Measurements from ENCODE around the gene MFSD2A.
"Not testable (repeated sequence)": the region's sequence is repeated elsewhere in the genome, so short reads cannot be mapped to it uniquely, and the experiment has no call there.

The MFSD2A gene

DNA sequence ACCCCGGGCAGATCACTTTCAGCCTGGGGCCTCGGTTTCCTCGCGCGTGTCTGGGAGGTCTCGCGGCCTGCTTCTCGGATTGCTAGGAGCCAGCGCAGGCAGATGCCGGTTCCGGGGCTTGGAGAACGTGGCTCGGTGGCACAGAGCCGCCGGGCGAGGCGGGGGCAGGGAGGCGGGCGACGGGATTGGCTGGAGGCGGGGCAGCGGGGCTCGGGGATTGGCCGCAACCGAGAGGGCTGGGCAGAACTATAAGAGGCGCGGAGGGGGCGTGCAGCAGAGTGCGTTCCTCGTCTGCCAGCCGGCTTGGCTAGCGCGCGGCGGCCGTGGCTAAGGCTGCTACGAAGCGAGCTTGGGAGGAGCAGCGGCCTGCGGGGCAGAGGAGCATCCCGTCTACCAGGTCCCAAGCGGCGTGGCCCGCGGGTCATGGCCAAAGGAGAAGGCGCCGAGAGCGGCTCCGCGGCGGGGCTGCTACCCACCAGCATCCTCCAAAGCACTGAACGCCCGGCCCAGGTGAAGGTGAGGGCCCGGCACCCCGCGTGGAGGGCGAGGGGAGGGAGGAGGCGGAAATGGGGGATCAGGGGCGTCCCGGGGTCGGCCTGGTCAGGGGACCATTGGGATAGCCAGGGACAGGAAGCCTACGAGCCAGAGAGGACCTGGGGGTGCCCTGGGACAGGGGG, at the start of gene MFSD2A:
Gene MFSD2A, plus strand, starts transcription at position 276 of the 677 bp plus-strand sequence. Its CDS starts 148 bp downstream, at position 424.
- peak; percentile 90 for DNase-seq

DNA sequence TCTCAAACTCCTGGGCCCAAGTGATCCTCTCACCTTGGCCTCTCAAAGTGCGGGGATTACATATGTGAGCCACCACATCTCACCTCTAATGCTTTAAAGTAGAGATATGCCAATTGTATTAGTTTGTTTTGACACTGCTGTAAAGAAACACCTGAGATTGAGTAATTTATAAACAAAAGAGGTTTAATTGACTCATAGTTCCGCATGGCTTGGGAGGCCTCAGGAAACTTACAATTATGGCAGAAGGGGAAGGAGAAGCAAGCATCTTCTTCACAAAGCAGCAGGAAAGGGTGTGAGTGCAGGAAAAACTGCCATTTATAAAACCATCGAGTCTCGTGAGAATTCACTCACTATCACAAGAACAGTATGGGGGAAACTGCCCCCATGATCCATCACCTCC, 49.8 kb upstream of the MFSD2A start:
- DNase-seq, result no peak

DNA sequence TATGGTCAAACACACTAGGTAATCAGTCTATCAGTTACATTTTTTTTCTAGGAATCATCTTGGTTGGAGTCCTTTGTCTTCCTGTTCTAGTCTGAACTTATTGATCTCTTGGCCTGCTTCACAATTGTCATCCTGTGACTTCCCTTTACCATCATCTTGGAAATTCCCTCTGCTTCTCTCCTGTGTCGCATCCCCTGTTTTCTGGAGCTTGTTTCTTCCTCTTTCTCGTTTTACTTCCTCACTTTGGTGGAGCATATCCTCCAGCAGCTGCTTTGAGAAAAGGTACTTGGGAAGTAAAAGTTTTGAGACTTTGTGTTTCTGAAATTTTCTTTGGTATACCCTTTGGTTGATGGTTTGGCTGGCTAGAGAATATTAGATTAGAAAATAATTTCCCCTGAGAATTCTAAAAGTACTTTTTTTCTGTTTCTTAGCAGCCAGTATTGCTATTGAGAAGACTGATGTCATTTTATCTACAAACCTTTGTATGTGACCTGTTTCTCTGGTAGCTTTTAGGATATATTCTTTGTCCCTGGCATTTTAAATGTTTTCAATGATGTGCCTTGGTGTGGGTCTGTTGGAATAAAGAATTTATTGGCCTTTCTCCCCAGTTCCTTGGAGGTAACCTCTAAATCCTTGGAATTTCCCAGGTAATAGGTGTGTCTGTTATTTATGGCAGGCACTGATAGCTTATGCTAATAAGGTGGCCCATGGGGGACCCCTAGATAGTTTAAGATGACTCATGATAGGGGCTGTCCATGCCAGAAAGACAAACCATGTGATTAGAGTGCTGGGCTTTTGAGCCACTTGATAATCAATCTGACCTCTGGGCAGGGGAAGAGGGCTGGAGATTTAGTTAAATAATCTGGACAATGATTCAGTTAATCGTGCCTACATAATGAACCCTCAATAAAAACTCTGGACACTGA, 47.2 kb upstream of the MFSD2A start:
- no peak for DNase-seq

DNA sequence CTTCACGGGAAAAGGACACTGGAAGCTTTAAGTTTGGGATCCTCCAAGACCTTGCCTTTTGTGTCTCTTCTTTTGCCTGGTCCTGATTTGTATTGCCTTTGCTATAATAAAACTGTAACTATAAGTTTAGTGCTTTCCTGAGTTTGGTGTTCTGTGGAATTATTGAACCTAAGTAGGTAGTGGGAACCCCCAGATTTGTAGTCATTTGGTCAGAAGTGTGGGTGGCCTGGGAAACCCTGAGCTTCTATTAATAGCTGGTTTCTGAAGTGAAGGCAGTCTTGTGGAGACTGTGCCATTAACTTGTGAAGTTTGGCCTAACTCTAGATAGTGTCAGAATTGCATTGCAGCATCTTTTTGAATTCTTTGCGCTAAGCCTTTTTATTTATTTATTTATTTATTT, 46.4 kb upstream of the MFSD2A start:
- DNase-seq, result no peak

DNA sequence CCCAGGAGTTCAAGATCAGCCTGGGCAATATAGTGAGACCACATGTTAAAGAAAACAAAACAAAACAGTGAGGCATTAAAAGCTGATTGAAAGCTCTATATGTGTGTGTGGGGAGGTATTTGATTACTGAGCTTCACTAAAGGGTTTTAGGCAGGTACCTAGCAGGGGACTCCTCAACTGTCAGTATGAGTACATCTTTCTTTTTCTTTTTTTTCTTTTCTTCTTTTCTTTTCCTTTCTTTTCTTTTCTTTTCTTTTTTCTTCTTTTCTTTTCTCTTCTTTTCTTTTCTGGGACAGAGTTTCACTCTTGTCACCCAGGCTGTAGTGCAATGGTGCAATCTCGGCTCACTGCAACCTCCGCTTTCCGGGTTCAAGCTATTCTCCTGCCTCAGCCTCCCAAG, 44.7 kb upstream of the MFSD2A start:
- no peak for DNase-seq

DNA sequence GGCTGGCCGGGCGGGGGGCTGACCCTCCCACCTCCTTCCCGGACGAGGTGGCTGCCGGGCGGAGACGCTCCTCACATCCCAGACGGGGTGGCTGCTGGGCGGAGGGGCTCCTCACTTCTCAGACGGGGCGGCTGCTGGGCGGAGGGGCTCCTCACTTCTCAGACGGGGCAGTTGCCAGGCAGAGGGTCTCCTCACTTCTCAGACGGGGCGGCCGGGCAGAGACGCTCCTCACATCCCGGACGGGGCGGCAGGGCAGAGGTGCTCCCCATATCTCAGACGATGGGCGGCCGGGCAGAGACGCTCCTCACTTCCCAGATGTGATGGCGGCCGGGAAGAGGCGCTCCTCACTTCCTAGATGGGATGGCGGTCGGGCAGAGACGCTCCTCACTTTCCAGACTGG, 41.8 kb upstream of the MFSD2A start:
- DNase-seq, result not testable (repeated sequence)

DNA sequence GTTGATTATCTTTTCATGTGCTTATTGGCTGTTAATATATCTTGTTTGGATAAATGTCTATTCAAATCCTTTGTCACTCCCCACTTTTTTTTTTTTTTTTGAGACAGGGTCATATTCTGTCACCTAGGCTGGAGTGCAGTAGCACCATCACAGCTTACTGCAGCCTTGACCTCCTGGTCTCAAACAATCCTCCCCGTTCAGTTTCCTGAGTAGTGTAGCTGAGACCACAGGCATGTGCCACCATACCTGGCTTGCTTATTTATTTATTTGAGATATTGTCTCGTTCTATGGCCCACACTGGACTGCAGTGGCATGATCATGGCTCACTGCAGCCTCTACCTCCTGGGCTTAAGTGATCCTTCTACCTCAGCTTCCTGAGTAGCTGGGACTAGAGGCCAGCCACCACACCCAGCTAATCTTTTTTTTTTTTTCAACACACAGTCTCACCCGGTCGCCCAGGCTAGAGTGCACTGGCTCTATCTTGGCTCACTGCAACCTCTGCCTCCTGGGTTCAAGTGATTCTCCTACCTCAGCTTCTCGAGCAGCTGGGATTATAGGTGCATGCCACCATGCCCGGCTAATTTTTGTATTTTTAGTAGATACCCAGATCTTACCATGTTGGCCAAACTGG, 39.3 kb upstream of the MFSD2A start:
- DNase-seq, result no peak

DNA sequence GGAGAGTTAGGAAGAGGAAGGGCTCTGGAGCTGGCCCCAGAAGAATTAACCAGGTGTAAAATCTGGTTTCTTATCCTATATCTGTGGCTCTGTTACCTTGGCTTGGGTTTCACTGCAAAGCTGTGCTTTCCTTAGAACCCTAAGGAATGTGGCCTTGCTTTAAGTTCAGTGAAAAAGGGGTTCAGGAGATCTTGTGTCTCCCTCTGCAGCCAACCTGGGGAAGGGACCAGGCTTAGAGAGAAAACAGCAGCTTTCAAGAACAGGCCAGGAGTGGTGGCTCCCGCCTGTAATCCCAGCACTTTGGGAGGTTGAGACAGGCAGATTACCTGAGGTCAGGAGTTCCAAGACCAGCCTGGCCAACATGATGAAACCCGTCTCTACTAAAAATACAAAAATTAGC, 37.1 kb upstream of the MFSD2A start:
- DNase-seq, result no peak

DNA sequence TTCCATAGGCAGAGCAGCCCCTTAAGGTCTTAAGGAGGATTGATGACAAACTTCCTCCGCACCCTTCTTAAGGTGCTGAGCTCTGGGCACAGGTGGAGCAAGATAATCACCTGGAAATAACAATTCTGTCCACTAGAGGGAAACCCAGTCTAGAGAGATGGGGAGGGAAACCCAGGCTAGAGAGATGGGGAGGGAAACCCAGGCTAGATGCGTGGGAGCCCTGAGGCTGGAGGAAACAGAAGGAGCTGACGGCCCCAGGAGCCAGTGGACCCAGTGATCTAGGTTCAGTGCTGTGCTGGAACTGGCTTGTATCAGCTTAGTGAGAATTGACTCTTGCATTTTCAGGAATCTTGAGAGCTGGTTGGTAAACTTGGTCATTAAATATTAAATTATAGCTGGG, 35.4 kb upstream of the MFSD2A start:
- peak; percentile 67 for DNase-seq

DNA sequence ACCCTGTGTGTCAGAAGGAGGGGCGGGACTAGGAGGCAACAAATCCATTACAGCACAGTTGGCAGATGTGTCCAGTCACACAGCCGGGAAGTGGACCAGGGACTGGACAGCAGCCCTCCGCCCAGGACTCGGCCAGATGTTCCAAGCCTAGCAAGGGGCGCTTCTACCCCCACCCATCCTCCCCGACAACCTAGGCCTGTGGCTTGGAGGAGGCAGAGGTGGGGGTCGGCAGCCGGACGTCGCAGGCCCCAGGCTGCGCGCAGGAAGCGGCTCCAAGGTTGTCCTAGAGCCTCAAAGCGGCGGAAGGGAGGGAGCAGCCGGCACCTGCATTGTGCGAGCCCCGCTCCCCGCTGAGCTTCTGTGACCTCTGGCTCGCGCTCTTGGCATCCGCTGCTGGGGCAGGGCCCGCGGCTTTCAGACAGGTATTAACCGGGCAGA, 32.7 kb upstream of the MFSD2A start:
- DNase-seq, result peak; percentile 78

DNA sequence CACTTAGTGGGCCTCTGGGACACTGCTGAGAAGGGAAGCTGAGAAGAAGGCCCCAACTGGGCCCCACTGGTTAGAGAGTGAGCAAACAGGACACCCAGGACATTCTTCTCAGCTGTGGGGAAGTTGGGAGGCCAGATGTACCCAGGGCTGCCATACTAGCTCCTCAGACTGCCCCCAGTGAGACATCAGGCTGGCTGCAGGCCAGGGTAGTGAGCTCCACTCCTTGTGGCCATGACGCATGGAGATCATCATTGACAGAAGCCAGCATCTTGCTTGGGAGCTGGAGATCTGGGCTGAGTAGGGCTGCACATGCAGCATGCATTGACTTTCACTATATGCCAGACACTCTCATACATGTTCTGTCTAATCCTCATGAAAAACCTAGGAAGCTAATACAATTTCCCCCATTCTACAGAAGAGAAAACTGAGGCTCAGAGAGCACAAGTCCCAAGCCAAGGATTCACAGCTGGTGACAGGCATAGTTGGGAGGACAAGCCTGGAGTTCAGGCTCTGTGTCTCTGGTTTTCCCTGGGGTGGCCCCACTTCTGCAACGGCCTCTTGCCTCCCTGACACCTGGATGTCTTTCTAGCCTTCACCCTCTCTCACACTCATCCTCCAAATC, 29.1 kb upstream of the MFSD2A start:
- DNase-seq, result no peak

DNA sequence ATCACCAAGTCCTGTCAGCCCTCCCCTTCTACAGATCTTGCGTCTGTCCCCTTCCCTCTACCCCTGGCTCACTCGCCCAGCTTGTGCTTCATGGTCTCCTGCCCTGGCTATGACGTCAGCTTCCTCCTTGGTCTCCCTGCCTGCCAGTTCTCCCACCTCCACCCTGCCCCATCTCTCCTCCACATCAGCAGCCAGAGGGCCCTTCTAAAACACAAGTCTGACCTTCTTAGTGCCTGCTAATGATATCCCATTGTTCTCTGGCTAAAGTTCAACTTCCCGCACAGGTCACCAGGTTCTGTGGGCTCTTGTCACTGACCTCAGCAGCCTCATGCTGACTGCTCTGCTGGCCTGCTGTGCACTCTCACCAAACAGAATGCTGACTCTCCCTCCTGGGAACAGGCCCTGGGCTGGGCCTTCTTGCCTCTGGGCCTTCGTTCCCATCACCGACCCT, 28.6 kb upstream of the MFSD2A start:
- DNase-seq, result no peak

DNA sequence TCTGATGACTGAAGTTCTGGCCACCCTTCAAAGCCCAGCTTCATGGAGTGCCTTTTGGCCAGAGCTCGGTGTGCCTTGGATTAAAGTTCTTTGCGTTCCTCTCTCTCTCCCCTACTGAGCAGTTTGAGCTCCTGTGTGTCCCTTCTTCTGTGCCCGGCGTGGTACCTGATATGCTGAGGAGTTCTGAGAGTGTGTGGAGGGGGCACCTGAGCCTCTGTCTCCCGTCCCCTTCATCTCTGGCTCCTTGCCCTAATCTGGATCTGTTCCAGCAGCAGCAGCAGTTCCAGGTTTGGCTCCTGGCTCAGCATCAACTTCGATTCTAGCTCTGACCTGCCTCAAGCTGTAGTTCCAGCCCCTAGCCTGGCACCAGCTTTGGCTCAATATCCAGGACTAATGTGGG, 28.1 kb upstream of the MFSD2A start:
- DNase-seq, result no peak

DNA sequence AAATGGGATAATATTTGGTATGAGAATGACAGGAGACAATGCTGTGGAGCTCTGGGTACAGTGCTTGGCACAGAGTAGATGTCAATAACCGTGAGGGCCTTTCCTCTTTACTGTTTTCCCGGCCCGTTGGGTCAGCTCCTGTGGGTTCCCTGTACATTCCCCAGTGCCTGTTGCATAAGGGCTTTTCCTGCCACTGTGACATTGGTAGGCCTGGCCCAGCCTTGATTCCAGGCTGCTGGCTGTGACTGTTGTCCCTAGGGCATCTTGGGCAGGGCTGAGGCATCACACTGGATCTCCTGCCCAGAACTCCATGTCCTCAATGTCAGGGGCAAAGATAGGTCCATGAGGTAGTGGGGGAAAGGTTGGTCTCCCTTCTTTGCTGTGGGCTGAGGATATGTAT, 27.4 kb upstream of the MFSD2A start:
- DNase-seq, result no peak

DNA sequence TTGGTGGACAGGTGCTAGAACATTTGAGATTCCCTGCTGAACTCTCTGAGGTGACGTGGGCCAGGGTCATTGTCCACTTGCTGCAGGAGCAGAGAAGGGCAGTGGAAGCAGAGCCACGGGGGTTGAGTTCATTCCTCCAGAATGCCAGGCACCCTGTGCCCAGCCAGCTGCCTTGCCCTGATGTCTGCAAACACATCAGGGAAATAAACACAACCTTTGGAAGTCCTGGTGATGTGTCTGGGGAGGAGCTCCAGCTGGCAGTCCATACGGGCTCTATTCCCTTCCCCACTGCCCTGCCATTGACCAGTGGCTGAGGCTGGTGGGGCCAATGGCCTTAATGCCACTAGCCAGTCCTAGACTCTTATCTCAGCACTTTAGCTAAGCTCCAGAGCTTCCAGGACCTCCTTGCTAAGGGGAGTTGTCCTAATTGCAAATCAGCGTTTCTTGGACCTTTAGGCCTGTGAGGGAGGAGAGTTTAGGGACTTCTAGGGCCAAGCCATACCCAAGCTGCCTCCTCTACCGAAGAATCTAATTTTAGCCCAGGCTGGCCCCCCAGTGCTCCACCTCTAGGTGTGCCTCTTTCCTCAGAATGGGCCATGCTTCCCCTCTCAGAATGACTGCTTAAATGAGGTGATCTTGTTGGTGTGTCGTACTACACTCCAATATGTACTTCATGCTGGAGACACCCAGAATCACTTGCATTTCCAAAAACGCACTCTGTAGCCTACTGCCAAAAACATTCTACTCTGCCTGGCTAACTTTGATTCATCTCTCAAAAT, 25.9 kb upstream of the MFSD2A start:
- DNase-seq, result no peak

DNA sequence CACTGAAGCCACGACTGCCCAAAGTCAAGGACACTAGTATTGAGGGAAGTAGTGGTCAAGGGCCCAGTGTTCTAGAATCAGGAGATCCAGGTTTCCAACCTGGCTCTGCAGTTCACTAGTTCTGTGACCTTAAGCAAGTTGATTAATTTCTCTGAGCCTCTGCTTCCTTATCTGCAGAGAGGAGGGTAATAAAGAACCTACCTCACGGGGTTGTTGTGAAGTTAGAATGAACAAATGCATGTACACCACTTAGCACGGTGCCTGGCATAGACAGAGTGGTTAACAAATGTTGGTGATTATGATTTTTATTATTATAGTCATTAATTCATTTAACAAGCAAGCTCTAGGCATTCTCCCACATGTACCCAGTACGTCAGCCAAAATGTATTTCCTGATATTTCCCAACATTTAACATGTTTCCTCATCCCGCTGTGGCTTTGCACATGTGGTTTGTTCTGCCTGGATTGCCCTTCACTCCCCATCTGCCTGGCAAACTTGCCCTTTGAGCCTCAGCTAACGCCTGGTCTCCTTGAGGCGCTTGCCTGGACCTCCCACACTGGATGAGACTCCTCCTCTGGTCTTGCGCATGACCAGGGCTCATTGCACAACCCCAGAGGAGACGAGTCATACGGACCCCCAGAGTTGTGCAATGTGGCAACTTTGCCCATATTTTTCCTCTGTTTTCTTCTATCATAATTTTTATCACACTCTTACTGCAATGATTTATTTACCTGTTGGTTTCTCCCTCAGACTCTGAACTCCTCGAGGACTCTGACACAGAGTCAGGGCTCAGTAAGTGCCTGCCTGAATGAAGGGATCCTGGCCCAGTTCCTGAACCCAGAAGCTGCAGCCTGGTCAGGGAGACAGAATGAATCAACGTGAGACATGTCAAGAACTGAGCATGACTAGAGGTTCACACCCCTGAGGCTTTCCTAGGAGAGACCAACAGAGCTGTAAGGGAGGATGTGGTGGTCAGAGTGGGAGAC, 20.7 kb upstream of the MFSD2A start:
- no peak for DNase-seq

DNA sequence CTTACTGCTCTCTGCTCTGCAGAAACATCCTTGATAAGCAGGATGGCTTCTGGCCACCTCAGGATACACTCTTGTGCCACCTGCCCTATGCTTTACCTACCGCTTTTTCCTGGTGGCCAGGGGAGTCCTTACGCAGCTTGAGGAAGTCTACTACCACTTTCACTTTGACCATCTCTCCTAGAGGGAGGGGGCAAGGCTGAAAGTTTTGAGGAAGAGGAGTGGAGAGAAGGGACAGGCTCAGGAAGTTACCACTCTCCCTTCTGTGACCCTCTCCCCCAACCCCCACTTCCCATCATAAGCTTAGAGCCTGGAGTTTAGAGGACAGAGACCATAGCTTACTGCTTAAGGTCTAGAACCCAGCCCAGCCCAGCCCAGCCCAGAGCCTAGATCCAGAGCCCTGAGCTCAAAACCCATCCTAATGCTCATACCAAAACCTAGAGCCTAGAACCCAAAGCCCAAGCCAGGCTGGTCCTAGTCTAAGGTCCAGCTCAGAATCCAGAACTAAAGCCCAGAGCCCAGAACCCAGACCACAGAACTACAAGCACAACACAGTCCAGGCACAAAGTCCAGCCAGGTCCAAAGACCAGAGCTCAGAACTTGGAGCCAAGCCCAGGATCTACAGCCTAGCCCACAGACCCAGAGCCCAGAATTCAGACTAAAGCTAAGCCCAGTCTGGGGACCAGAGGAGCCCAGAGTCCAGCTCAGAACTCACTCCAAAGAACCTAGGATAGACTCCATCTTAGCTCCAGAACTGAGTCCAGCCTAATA, 18.0 kb upstream of the MFSD2A start:
- DNase-seq, result no peak

DNA sequence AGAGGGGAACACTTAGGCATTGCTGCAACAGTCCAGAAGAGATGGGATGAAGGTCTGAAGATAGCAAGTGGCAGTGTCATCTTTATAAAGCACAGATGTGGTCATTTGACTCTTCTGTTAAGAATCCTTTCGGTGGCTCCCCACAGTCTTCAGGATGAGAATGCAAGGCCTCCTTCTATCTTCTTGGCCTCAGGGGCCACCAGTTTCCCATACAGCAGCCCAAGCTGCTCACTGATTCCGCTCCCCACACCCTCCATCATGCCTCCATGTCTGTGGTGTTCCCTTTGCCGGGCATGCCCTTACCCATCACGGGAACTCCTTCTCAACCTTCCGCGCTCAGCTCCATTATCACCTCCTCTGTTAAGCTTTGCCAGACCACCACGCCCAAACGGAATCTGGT, 16.1 kb upstream of the MFSD2A start:
- DNase-seq, result no peak

DNA sequence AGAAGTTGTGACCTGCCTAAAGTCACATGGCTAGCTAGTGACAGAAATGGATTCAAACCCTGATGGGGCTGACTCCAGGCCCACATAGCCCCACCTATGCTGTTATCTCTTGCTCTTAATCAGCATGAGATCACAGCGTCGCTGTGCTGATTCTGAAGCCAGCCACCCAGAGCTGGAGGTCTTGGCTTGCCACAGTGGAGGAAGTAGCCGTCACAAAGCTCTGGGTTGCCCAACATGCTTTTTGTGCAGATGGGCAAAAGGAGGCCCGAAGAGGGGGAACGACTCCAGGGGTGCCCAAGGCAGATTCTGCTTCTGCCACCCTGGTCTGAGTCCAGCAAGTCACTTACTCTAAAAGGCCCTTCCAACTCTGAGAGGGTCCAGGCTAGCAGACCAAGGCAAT, 14.7 kb upstream of the MFSD2A start:
- DNase-seq, result no peak
